Ramos (cell line): ENCODE data around the gene USP35.

ENCODE experiments used
- in situ Hi-C: fragments of 300-500 bp; cut with MboI; formaldehyde crosslinking; loops from one replicate; pipeline ENCODE4 v1.14.3; 2022; ENCODE audit warnings: low sequenced_read_pairs; ENCODE audit not compliant: unreplicated experiment

Gene USP35, protein sequence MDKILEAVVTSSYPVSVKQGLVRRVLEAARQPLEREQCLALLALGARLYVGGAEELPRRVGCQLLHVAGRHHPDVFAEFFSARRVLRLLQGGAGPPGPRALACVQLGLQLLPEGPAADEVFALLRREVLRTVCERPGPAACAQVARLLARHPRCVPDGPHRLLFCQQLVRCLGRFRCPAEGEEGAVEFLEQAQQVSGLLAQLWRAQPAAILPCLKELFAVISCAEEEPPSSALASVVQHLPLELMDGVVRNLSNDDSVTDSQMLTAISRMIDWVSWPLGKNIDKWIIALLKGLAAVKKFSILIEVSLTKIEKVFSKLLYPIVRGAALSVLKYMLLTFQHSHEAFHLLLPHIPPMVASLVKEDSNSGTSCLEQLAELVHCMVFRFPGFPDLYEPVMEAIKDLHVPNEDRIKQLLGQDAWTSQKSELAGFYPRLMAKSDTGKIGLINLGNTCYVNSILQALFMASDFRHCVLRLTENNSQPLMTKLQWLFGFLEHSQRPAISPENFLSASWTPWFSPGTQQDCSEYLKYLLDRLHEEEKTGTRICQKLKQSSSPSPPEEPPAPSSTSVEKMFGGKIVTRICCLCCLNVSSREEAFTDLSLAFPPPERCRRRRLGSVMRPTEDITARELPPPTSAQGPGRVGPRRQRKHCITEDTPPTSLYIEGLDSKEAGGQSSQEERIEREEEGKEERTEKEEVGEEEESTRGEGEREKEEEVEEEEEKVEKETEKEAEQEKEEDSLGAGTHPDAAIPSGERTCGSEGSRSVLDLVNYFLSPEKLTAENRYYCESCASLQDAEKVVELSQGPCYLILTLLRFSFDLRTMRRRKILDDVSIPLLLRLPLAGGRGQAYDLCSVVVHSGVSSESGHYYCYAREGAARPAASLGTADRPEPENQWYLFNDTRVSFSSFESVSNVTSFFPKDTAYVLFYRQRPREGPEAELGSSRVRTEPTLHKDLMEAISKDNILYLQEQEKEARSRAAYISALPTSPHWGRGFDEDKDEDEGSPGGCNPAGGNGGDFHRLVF

GRCh38 chr11:78188286-78189173 lies at the start of gene USP35, which contains the start of gene KCTD21:
Gene USP35 (plus strand): TSS chr11:78188919. CDS start chr11:78196246, 7,327 bp downstream.
Gene KCTD21 (minus strand): TSS chr11:78188626. CDS start chr11:78174554, 14,072 bp downstream.
- in situ Hi-C loops, result no loop called here

- in situ Hi-C loops, result no loop called here
Measured at GRCh38 chr11:78139422-78140391, 49.0 kb upstream of the USP35 start, which contains the start of gene ALG8. Gene ALG8 (minus strand): TSS chr11:78139626. CDS start chr11:78139588, 38 bp downstream.

DNA sequence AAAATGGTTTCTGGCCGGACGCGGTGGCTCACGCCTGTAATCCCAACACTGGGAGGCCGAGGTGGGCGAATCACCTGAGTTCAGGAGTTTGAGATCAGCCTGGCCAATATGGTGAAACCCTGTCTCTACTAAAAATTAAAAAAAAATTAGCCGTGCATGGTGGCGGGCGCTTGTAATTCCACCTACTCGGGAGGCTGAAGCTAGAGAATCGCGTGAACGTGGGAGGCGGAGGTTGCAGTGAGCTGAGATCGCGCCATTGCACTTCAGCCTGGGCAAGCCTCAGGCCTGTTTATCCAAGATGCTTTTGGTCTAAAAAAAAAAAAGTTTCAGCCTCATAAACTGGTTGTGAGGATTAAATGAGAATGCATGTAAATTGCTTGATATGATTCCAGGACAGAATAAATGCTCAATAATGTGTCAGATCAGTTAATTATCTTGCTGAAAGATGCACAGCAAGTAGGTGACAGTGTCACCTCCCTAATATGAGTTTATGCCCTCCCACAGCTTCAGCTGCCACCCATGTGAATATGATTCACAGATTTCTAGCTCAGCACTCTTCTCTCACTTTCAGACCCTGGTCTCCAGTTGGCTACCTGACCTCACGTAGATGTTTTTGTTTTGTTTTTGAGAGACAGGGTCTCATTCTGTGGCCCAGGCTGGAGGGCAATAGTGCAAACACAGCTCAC lies 48.2 kb upstream of the USP35 start:
- in situ Hi-C loops, result no loop called here

DNA sequence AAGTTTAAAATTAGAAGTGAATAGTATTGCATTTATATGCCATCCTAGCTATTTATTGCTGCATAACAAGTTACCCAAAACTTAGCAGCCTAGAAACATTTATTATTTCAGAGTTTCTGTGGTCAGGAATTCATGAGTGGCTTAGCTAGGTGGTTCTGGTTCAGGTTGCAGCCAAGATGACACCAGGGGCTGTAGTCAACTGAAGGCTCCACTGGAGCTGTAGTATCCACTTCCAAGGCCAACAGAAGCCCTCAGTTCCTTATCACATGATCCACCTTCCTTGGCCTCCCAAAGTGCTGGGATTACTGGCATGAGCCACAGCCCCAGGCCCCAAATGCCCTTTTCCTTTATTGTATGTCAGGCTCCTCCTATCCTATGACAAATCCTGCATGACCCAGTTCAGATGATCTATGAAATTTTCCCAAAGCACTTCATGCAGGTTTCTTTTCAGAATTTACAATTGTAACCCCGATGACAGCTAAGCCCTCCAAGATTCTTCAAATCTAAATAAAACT lies 43.2 kb upstream of the USP35 start:
- in situ Hi-C loops, result no loop called here

DNA sequence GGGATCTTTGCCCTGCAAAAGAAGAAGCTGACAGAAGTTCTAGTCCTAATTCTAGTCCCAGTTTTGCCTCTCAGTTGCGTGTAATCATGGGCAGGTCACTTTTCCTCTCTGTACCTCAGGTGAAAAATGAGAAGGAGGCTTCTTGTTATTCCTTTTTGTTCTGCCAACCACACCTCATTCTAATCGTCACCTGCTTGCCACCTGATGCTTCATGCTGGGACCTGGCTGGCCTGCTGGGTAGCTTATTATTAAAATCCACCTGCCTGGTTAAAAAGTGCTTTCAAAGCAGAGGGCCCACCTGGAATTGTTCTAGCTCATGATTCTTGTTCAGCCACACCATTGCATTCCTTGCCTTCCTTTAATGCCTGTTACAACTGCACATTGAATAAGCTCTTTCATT lies 40.9 kb upstream of the USP35 start:
- in situ Hi-C loops, result no loop called here

- in situ Hi-C loops, result no loop called here
Measured at GRCh38 chr11:78149646-78150045, 39.1 kb upstream of the USP35 start.

- in situ Hi-C loops, result no loop called here
Measured at GRCh38 chr11:78150346-78150745, 38.4 kb upstream of the USP35 start.

DNA sequence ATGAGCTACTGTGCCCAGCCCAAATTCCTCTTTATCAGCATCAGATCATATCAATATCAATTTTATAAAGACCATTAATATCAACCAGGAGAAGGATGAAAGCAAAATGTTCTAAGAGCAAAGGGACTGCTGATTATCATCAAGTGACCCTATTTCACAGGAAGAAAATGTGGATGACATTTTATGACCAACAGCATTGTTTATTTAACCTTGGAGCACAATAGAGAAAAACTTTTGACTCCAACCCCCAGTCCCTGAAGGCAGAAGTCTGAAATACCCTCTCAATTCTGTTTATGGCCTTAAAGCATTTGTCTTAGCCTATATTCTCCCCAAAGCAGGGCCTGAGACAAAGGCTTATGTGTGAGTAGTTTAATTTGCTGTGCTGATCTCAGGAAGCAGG lies 38.0 kb upstream of the USP35 start:
- in situ Hi-C loops, result no loop called here

- in situ Hi-C loops, result no loop called here
Measured at GRCh38 chr11:78151804-78152203, 36.9 kb upstream of the USP35 start.

GRCh38 chr11:78156127-78156844 lies 32.4 kb upstream of the USP35 start:
- in situ Hi-C loops, result no loop called here

DNA sequence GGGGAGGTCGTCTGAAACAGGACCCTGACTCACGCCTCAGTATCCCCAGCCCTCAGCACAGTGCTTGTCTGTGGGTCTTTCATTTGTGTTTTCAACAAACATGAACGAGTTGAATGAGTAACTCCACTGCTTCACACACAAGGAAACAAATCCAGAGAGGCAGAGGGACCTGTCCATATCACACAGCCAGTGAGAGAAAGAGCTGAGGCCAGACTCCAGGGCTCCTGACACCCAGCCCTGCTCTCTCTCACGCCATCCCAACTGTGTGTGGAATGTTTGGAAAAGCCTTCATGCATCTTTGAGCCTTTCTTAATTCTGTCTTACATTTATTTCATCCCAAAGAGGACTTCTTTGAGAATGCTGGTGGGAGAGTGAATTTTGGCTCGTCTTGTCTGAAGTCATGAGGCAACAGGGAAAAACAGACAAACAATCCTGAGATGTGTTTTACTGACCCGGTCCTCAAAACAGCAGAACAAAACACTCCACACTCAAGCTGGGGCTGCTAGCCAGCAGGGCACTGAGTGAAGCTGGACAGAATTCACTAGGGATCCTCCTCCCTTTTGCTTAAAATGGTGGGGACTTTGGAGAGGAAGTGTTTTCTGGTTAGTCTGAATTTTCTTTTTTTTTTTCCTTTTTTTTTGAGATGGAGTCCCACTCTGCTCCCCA lies 29.6 kb upstream of the USP35 start:
- in situ Hi-C loops, result no loop called here

DNA sequence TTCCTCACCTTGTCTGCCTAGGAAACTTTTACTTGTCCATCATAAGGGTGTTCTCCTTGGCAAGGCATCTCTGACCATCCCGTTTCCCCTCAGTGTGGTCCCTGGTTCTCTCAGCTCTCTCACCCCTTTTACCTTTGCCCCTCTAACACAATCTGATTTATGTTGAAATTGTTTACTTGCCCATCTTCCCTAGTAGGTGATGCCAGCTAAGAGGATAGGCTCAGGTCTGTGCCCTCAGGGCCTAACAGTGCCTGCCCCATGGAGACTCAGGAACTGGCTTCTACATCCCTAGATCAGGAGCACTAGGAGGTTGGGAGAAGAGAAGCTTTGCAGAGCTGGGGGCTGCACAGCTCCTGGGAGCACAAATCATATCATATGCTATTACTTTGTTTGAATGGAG lies 28.2 kb upstream of the USP35 start:
- in situ Hi-C loops, result no loop called here

DNA sequence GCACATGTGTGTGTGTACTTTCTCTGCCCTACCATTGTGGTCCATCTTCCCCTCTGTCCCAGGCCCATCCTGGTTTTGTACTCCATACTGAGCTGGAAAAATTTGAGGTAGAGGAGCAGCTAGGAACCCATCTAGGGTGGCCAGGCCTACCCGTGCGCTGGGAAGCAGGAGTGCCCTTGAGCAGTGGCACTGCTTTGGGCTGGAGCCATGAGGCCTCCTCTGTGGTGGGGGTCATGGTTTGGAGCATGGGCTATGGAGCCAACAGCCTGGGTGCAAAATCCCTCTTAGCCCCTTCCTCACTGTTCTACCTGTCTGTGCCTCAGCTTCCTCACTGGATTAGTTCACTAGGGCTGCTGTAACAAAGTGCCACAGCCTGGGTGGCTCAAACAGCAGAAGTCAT lies 27.4 kb upstream of the USP35 start:
- in situ Hi-C loops, result no loop called here

DNA sequence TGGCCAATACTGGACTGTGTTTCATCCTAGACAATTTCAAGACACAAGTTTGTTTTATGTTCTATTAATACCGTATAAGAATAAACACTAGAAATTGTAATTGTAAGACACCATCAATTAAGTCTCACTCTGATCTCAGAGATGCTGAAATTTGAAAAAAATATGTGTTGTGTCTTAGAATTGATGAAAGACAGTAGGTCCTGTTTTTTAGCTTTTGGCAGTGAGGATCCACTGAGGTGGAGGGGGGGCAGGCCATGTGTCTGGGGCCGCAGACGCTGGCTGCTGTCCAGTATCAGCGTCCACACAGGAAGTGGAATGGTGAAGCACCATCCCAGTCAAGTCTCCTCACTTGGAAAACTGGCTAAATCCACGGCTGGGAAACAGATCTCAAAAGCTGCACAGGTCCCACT lies 26.8 kb upstream of the USP35 start:
- in situ Hi-C loops, result no loop called here

DNA sequence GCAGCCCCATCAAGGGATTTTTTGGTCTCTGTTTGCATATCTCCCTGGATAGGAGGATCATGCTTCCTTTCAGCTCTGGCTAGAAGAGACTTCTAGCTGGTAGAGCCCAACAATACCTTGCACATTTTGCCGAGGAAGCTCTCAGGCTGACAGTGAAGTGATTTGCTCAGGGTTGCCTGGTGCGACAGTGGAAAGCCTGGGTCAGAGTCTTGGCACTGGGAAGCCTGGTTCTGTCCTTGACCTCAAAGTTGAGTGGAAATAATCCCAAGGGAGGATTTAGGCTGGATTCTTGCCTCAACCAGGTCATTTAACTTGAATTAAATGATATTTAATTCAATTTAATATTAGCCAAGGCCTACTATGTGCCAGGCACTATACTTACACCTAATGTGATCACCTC lies 24.9 kb upstream of the USP35 start:
- in situ Hi-C loops, result no loop called here

GRCh38 chr11:78164471-78164870 lies 24.2 kb upstream of the USP35 start:
- in situ Hi-C loops, result no loop called here
